Spleen (tissue), 11 donors: ENCODE data around the gene TEX22. TPM values are rescaled to one million over a fixed set of nuclear protein-coding genes. Genes with fewer than 3 reads are reported as not detected.

ENCODE experiments used
- DNase-seq: peaks from one replicate; pipeline ENCODE4 v3.0.0-alpha.2; 2020
- H3K27ac ChIP-seq, 8 donors: fragments of 200-600 bp; sonication (generic) in 7 of 8; 1 replicate in 4 of 8; 2 replicates in 4 of 8; pipeline versions ENCODE4 v1.5.0 to v1.8.0; 2016 to 2021; ENCODE audit warnings: inconsistent platforms in 4 of 8, mild to moderate bottlenecking in 4 of 8, moderate library complexity in 1 of 8
- H3K27me3 ChIP-seq, 7 donors: fragments of 200-600 bp; sonication (generic) in 6 of 7; replicated peaks in 1 of 7; 1 replicate in 4 of 7; 2 replicates in 3 of 7; pipeline versions ENCODE4 v1.5.0 to v1.8.0; 2016 to 2021; ENCODE audit warnings: inconsistent platforms in 3 of 7, mild to moderate bottlenecking in 1 of 7
- H3K36me3 ChIP-seq, 6 donors: fragments of 200-600 bp; sonication (generic) in 5 of 6; 1 replicate in 4 of 6; 2 replicates in 2 of 6; pipeline versions ENCODE4 v1.5.0 to v1.8.0; 2016 to 2021; ENCODE audit warnings: inconsistent platforms in 2 of 6
- H3K4me1 ChIP-seq, 6 donors: fragments of 200-600 bp; sonication (generic) in 5 of 6; 1 replicate in 3 of 6; 2 replicates in 3 of 6; pipeline versions ENCODE4 v1.5.0 to v1.8.0; 2016 to 2021; ENCODE audit warnings: inconsistent platforms in 3 of 6
- H3K4me3 ChIP-seq, 8 donors: fragments of 200-600 bp; sonication (generic) in 7 of 8; 1 replicate in 4 of 8; 2 replicates in 4 of 8; pipeline versions ENCODE4 v1.5.0 to v1.8.0; 2016 to 2021; ENCODE audit warnings: inconsistent platforms in 4 of 8, mild to moderate bottlenecking in 4 of 8, moderate library complexity in 2 of 8
- H3K9me3 ChIP-seq, 8 donors: fragments of 200-600 bp; sonication (generic) in 7 of 8; 1 replicate in 4 of 8; 2 replicates in 4 of 8; pipeline versions ENCODE4 v1.5.0 to v1.8.0; 2016 to 2021; ENCODE audit warnings: inconsistent platforms in 4 of 8
- POLR2A ChIP-seq, 3 donors: fragments of 450-650 bp; IDR thresholded peaks; one replicate each; pipeline ENCODE4 v1.5.1; 2017; ENCODE audit warnings: antibody characterized with exemption in 3 of 3, mild to moderate bottlenecking in 1 of 3
- POLR2AphosphoS5 ChIP-seq, 3 donors: sonication (generic); formaldehyde crosslinking; IDR thresholded peaks; one replicate each; pipeline ENCODE4 v1.5.1; 2017; ENCODE audit warnings: antibody characterized with exemption in 3 of 3
- WGBS, 5 donors: extraction: QIAGEN DNeasy Blood & Tissue Kit in 3 of 5; methylation state at CpG; one replicate each; pipeline versions ENCODE4 v1.1.5 to v1.1.7; 2013 to 2018; 5-methylcytosine and 5-hydroxymethylcytosine counted together
- intact Hi-C: fragments of 100-400 bp; cut with DNase I; formaldehyde crosslinking; loops from one replicate; pipeline ENCODE4 v1.15.0; 2023; ENCODE audit warnings: low total_unique reads
- polyA plus RNA-seq, 3 donors: library from polyadenylated mRNA; stranded (reverse); fragments of 200-250 nt; gene quantifications; one replicate each; pipeline ENCODE4 v1.2.1, GENCODE V29; 2013
- total RNA-seq, 7 donors: library from RNA; depleted of rRNA in 3 of 7; stranded (reverse); fragments of >200 nt in 3 of 7; fragmentation: NEBNext Ultra II Directional in 4 of 7; extraction: Animal tissue kit (Norgen Biotek cat#: 25700) in 4 of 7; gene quantifications; one replicate each; pipeline versions ENCODE4 v1.1.0 to v1.2.1, GENCODE V29; 2016 to 2021
- TF ChIP-seq, protein P1 (sequence below), 11 experiments: fragments of 200-600 bp in 7 of 11; fragments of 450-650 bp in 4 of 11; sonication (generic) in 4 of 11; IDR thresholded peaks in 8 of 11; conservative IDR thresholded peaks in 3 of 11; 1 replicate in 7 of 11; 2 replicates in 4 of 11; pipeline versions ENCODE4 v1.4.0 to v1.8.0; 2016 to 2021; ENCODE audit warnings: antibody characterized with exemption in 11 of 11, inconsistent platforms in 4 of 11, mild to moderate bottlenecking in 1 of 11
- donor health status: healthy with polysubstance abuse.
- donor health status: DM: no; HTN: no; CAD: no; lungs with moderate emphysema.
- donor health status: DM: no; HTN: no; CAD: no.
- donor health status: Bipolar disorder and iron deficiency.
- donor health status: healthy.
- donor health status: DM: no; HTN: no; CAD: no.
- donor health status: DM: yes; HTN: yes; CAD: no.

The TEX22 gene
- total and polyA plus RNA-seq, 10 donors = 0.33 to 5.3 (median 1.0) TPM

DNA sequence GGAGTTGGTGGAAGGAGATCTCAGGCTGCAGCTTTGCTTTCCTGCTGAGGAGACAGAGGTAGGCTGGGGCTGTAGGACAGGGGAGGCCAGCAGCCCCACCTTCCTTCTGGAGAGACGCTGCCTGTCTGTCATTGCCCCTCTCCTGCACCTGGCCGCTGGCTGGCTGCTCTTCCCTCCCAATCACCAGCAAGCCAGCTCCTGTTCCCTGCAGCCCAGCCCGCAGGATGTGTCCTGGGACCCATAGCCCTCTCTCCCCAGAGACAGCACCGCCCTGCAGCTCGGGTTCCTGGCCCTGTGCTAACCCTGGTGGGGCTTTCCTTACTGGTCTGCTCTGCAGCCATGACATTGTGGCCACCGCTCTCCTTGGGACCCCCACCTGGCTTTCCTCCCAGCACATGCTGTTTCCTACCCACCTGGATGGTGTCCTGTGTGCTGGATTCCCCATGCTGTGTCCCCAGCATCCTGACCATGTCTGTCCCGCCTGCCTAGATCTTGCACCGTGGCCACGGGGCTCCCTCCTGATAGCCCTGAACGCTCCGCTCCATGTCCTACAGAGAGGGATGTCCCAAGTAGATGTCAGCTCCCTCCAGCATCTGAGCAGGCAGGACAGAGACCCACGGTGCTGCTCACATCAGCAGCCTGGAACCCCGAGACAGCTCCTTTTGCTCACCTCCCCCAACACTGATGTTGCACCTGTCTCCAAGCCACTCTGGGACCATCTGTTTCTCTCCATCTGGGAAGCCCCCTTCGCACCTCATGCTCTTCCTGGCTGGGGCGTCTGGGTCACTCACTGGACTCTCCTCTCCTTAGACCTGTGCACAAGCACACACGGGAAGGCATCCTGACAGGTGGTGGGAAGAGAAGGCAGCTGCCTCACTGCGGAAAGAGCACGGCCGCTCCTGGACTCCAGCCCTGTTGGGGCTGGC lies 20.2 kb downstream of the TEX22 start:
- peaks cover 24 to 65% (median 49%) of the 10 kb centered on the region in 6 donors for H3K4me1 ChIP-seq
- intact Hi-C loops = no loop called here
- no peaks in the 10 kb centered on the region for H3K9me3 ChIP-seq
- H3K4me3 ChIP-seq = peak overlapping the region in 6 of 8 donors; percentile 39 to 82 (median 56)
- WGBS, 5 donors = 79 to 86% (median 81%) methylated on average over 14 to 19 of the region's 19 CpGs
- H3K27me3 ChIP-seq = peaks cover 0 to 17% (median 3%) of the 10 kb centered on the region in 7 donors
- H3K36me3 ChIP-seq = no peaks in the 10 kb centered on the region
- DNase-seq = no peak
- peak overlapping the region in 1 of 8 donors; percentile 79 for H3K27ac ChIP-seq
- no peak for TF ChIP-seq POLR2A (IDR thresholded peaks at IDR 0.05)
- TF ChIP-seq, protein P1, sequence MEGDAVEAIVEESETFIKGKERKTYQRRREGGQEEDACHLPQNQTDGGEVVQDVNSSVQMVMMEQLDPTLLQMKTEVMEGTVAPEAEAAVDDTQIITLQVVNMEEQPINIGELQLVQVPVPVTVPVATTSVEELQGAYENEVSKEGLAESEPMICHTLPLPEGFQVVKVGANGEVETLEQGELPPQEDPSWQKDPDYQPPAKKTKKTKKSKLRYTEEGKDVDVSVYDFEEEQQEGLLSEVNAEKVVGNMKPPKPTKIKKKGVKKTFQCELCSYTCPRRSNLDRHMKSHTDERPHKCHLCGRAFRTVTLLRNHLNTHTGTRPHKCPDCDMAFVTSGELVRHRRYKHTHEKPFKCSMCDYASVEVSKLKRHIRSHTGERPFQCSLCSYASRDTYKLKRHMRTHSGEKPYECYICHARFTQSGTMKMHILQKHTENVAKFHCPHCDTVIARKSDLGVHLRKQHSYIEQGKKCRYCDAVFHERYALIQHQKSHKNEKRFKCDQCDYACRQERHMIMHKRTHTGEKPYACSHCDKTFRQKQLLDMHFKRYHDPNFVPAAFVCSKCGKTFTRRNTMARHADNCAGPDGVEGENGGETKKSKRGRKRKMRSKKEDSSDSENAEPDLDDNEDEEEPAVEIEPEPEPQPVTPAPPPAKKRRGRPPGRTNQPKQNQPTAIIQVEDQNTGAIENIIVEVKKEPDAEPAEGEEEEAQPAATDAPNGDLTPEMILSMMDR (IDR thresholded peaks at IDR 0.05 in 8 of 11, conservative IDR thresholded peaks at IDR 0.05 in 3 of 11) = no peak

DNA sequence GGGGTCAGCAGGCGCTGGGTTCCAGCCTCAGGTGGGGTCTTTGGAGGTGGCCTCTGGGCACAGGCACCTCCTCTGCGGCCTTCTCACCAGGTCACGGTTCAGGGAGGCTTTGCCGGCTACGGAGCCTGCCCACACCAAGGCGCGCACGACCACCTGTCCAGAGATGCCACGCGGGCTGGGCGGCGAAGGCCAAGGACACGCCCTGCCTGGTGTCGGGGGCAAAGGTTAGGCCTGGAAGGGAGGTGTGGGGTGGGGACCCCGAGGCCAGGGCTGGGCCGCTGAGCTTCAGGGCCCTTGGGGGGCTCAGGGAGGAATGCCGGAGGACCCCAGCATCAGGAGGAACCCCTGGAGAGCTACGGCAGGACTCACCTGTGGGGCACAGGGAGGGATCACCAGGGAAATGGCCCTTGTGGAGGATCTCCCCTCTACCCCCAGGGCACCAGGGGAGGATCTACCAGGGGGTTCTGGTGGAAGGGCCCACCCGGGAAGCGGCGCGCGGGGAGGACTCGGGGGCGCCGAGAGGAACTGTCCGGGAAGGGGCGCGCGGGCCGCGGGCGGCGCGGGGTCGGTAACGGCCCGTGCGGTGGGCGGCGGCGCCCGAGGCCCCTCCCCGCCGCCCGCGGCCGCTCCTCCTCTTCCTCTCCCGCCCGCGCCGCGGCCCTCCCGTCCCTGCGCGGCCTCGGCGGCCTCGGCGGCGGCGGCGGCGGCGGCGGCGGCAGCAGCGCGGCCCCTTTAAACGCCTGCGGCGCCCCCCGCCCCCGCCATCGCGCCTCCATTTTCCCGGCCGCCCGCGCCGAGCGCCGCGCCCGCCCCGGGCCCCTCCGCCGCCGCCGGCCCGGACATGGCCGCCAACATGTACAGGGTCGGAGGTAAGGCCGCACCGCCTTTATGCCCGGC lies 21.1 kb downstream of the TEX22 start, which contains the start of gene MTA1:
MTA1 (plus strand) TSS at position 633 of the 897 bp plus-strand sequence; CDS start at position 842, 209 bp downstream.
- Histone ChIP-seq H3K27me3 (peaks cover 0 to 10% (median 3%) of the 10 kb centered on the region in 7 donors), H3K4me3 (peak within 1 kb of the TSS; percentile 51 to 82 (median 61)), H3K4me1 (peaks cover 24 to 71% (median 48%) of the 10 kb centered on the region in 6 donors), H3K36me3 (peaks cover 0 to 3% (median 0%) of the 10 kb centered on the region in 6 donors), H3K27ac (peak within 1 kb of the TSS; percentile 9 to 84 (median 66)), H3K9me3 (no peaks in the 10 kb centered on the region)
- TF ChIP-seq POLR2AphosphoS5 (IDR thresholded peaks at IDR 0.05) (peak in 2 of 3 donors; percentile 40 to 54), POLR2A (IDR thresholded peaks at IDR 0.05) (no peak)
- TF ChIP-seq, protein P1 (IDR thresholded peaks at IDR 0.05 in 8 of 11, conservative IDR thresholded peaks at IDR 0.05 in 3 of 11) = no peak
- intact Hi-C loops = no loop called here
- WGBS, 5 donors = 3 to 18% (median 13%) methylated on average over 11 to 93 of the region's 96 CpGs
- peak; percentile 88 for DNase-seq

DNA sequence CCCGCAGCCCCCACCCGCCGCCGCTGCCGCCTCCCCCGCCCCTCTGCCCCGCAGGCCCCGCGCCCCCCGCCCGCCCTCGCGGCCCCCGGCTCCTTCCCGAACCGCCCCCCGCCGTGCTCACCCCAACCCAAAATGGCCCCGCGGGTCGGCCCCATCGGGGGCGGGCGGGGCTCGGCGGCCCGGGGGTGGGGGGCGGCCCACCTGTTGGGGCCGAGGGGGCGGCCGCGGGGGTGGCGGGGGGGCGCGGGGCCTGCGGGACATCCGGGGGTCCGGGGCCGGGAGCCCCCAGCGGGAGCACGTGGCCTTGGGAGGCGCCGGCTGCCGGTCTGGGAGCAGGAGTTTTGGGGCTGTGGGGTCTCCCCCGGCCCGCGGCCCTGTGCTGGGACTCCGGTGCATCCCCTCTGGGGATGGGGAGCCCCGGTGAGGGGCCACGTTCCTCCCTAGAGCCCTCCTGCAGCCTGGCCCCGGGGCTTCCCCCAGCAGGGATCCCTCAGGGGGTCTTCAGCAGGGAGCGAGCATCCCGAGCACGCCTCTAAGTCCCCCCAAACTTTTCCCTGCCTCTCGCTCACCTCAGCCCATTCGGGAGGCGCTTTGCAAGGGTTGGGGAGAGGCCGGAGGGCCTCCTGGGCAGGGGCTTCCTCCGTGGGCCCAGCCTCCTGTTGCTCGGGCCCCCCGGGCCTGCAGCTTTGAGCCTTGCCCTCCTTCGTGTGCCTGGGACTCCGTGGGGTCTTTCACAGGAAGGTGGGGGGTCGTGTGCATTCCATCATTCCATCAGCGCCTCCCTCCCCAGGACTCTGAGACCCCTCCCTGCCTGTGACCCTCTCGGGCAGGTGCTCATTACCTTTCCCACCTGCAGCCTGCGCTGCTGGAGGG lies 22.0 kb downstream of the TEX22 start:
- DNase-seq = no peak
- H3K4me1 ChIP-seq = peaks cover 24 to 71% (median 39%) of the 10 kb centered on the region in 6 donors
- 4 to 10% (median 4%) methylated on average over 9 to 55 of the region's 67 CpGs for WGBS, 5 donors

More for the DNA sequence above, 22.0 kb downstream of the TEX22 start:
- H3K27ac ChIP-seq = peak overlapping the region; percentile 9 to 84 (median 54)
- peak overlapping the region; percentile 51 to 82 (median 61) for H3K4me3 ChIP-seq
- peaks cover 0 to 9% (median 0%) of the 10 kb centered on the region in 6 donors for H3K36me3 ChIP-seq
- TF ChIP-seq POLR2A (IDR thresholded peaks at IDR 0.05) (no peak), POLR2AphosphoS5 (IDR thresholded peaks at IDR 0.05) (no peak)
- TF ChIP-seq, protein P1 (IDR thresholded peaks at IDR 0.05 in 8 of 11, conservative IDR thresholded peaks at IDR 0.05 in 3 of 11) = no peak
- H3K27me3 ChIP-seq = peaks cover 0 to 3% (median 0%) of the 10 kb centered on the region in 7 donors
- H3K9me3 ChIP-seq = no peaks in the 10 kb centered on the region
- intact Hi-C loops = no loop called here
